ENCODE measurements around the gene CAMTA1.

DNA sequence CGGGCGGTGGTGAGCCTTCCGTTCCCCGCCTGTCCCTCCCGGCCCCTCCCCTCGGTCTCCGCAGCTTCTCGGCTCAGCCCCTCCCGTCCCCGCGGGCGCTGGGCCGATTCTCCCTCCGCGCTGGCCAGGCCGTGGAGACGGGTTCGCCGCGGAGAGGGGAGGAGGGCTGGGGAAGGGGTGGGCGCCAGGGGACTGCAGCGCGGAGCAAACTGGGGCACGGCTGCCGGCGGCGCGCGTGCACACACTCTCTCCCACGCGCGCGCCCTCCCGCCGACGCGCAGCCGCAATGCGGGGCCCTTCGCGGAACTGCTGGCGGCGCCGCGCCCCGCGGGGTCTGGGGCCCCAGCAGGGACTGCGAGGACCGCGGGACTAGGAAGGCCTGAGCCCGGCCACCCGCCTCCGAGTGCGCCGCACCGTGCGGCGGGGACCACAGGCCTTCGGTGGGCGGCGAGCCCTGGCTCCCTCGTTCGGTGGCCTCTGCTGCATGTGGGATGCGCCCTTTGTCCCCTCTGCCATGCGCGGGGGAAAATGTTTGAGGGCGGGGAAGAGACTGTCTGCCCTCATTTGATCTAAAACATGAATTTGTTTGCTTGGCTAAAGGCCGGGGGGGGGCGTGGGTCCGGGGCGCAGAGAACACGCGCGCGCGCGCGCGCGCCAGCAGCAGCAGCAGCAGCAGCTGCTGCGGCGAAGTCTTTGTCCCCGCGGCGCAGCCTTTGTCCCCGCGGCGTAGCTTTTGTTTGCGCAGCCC lies 895.1 kb downstream of the CAMTA1 start:
- TF ChIP-seq, protein P1, sequence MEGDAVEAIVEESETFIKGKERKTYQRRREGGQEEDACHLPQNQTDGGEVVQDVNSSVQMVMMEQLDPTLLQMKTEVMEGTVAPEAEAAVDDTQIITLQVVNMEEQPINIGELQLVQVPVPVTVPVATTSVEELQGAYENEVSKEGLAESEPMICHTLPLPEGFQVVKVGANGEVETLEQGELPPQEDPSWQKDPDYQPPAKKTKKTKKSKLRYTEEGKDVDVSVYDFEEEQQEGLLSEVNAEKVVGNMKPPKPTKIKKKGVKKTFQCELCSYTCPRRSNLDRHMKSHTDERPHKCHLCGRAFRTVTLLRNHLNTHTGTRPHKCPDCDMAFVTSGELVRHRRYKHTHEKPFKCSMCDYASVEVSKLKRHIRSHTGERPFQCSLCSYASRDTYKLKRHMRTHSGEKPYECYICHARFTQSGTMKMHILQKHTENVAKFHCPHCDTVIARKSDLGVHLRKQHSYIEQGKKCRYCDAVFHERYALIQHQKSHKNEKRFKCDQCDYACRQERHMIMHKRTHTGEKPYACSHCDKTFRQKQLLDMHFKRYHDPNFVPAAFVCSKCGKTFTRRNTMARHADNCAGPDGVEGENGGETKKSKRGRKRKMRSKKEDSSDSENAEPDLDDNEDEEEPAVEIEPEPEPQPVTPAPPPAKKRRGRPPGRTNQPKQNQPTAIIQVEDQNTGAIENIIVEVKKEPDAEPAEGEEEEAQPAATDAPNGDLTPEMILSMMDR (IDR thresholded peaks at IDR 0.05 in 2 of 3, conservative IDR thresholded peaks at IDR 0.05 in 1 of 3; ENCODE audit: borderline replicate concordance in 1 of 3, insufficient read depth in 1 of 3, low read depth in 2 of 3, low read length in 2 of 3) = no peak
- no peak for TF ChIP-seq EZH2phosphoT487 (IDR thresholded peaks at IDR 0.05; ENCODE audit: borderline replicate concordance)

Measured in HCT116 (cell line).